Measurements from ENCODE around the gene RELL2. TPM values are rescaled to one million over a fixed set of nuclear protein-coding genes. Genes with fewer than 3 reads are reported as not detected.

RELL2 gene
- total RNA-seq, 2 experiments from 2014 or later: 28.0 to 43.1 TPM

DNA sequence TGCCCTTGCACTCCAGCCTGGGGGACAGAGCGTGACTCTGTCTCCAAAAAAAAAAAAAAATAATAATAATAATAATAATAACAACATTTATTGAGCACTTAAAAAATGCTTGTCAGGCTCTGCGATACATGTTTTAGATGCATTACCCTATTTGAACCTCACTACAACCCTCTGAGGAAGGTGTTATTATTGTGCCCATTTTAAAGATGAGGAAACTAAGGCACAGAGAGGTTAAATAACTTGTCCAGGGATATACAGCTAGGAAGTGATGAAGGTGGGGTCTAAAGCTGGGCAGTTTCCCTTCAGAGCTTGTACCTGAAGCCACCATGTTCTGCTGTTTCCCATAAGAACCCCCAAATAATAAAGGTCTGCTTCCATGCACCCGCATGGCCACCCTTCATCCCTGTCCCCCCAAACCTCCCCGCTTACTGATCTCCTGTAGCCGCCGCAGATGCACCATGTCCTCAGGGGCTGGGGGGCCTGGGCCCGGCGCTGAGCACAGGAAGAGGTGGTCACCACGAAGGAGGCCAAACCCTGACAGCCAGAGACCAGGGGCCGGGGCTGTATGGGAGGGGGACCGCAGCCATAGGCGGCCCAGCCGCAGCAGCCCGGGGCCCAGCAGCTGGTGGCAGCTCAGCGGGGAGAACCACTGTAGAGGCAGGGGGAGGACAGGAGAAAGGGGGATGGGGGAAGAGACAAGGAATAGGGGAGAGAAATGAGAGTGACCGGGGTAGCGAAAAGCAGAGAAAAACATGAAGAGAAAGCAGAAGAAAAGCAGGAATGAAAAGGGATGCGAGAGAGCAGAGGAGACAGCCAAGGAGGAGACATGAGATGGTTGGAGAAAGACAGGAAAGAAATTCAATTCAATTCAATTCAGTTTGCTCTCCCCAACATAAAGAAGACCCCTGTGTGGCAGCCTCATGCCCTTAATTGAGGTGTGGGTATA, 29.5 kb downstream of the RELL2 start:
- ChIA-PET CTCF (ENCODE audit: unreplicated experiment) (no interaction called here), POLR2A (interaction anchor here (0.6 to 1.3 kb wide), 4 partner anchors 128 to 469 kb away, joined by 3 read pairs; partner anchors contain the start of gene DELE1)

GRCh38 chr5:141668601-141669265, 31.9 kb downstream of the RELL2 start:
- no peaks in the 10 kb centered on the region for H4K20me1 ChIP-seq (ENCODE audit: insufficient read depth, low read length)
- no peak overlapping the region for H3K4me2 ChIP-seq (ENCODE audit: low read length)
- no peaks in the 10 kb centered on the region for H3K36me3 ChIP-seq (ENCODE audit: insufficient read depth, low read length)
- ChIA-PET CTCF (ENCODE audit: unreplicated experiment) (no interaction called here), POLR2A (interaction anchor here (0.6 to 0.9 kb wide), 3 partner anchors 18 to 540 kb away, joined by 3 to 4 read pairs (median 3); partner anchors contain the start of gene FCHSD1)
- H3K27ac ChIP-seq (ENCODE audit: low read depth, low read length, poor library complexity, severe bottlenecking): no peak overlapping the region
- H3K9me2 ChIP-seq (ENCODE audit: insufficient read depth, low read length): no peaks in the 10 kb centered on the region
- no TSS peak for BruUV-seq (replicated peaks)
- no peak for DNase-seq (ENCODE audit: low spot score)
- intact Hi-C loops (cut with micrococcal nuclease; ENCODE audit: unreplicated experiment): no loop called here
- no peak overlapping the region for H3K4me3 ChIP-seq (ENCODE audit: low read depth, low read length, poor library complexity, severe bottlenecking)
- H3K9me3 ChIP-seq (ENCODE audit: low read length): no peaks in the 10 kb centered on the region
- H2AFZ ChIP-seq (ENCODE audit: low read length): no peak overlapping the region
- no peaks in the 10 kb centered on the region for H3K79me2 ChIP-seq (ENCODE audit: insufficient read depth, low read depth, low read length)
- TF ChIP-seq EZH2phosphoT487 (IDR thresholded peaks at IDR 0.05; ENCODE audit: borderline replicate concordance, low read depth, low read length) (no peak), CTCF (conservative IDR thresholded peaks at IDR 0.05; ENCODE audit: low read length) (no peak)
- no peaks in the 10 kb centered on the region for H3K4me1 ChIP-seq (ENCODE audit: insufficient read depth, low read length, poor library complexity, severe bottlenecking)

More for the DNA sequence above, 29.5 kb downstream of the RELL2 start:
- no peak overlapping the region for H3K4me3 ChIP-seq (ENCODE audit: low read depth, low read length, poor library complexity, severe bottlenecking)
- H3K27ac ChIP-seq (ENCODE audit: low read depth, low read length, poor library complexity, severe bottlenecking): no peak overlapping the region
- H3K4me1 ChIP-seq (ENCODE audit: insufficient read depth, low read length, poor library complexity, severe bottlenecking): no peaks in the 10 kb centered on the region
- H3K9me2 ChIP-seq (ENCODE audit: insufficient read depth, low read length): no peaks in the 10 kb centered on the region
- no TSS peak for BruUV-seq (replicated peaks)
- H3K36me3 ChIP-seq (ENCODE audit: insufficient read depth, low read length): no peaks in the 10 kb centered on the region
- H2AFZ ChIP-seq (ENCODE audit: low read length): no peak overlapping the region
- H4K20me1 ChIP-seq (ENCODE audit: insufficient read depth, low read length): no peaks in the 10 kb centered on the region
- no peak for DNase-seq (ENCODE audit: low spot score)
- TF ChIP-seq CTCF (conservative IDR thresholded peaks at IDR 0.05; ENCODE audit: low read length) (no peak), EZH2phosphoT487 (IDR thresholded peaks at IDR 0.05; ENCODE audit: borderline replicate concordance, low read depth, low read length) (no peak)
- no peaks in the 10 kb centered on the region for H3K9me3 ChIP-seq (ENCODE audit: low read length)
- no peak overlapping the region for H3K4me2 ChIP-seq (ENCODE audit: low read length)
- intact Hi-C loops (cut with micrococcal nuclease; ENCODE audit: unreplicated experiment): loop anchor here (1.0 kb wide), 2 partner anchors 213 to 294 kb away; no protein-coding TSS in a partner anchor
- H3K79me2 ChIP-seq (ENCODE audit: insufficient read depth, low read depth, low read length): no peaks in the 10 kb centered on the region

Data from OCI-LY7 (cell line).